GM19463 (cell line): Measurements from ENCODE around the gene C1orf185.
"Not testable (repeated sequence)": the region's sequence is repeated elsewhere in the genome, so short reads cannot be mapped to it uniquely, and the experiment has no call there.

Experiments used
- ATAC-seq: cut with Tn5 transposase; IDR thresholded peaks from one replicate; pipeline ENCODE4 v1.9.1; 2021; ENCODE audit warnings: mild to moderate bottlenecking, moderate library complexity; ENCODE audit not compliant: unreplicated experiment

Gene C1orf185

DNA sequence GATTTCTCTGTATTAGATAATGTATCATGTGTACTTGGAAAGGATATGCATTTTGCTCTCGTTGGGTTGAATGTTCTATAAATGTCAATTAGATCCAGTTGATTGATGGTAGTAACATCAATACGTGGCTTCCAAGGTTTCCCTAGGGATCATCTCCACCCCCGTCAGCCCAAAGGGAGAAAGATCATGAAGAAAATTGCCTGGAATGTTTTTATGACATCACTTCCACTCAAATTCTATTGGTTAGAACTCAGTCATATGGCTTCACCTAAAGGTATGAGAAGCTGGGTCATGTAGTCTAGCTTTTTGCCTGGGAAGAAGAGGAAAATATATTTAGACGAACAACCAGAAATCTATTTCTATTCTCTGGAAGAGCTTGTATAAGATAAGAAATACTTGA is at the start of gene C1orf185:
TSS of gene C1orf185 (plus strand) at position 253 of the 400 bp plus-strand sequence. CDS start at position 259, 6 bp downstream.
- no peak for ATAC-seq

DNA sequence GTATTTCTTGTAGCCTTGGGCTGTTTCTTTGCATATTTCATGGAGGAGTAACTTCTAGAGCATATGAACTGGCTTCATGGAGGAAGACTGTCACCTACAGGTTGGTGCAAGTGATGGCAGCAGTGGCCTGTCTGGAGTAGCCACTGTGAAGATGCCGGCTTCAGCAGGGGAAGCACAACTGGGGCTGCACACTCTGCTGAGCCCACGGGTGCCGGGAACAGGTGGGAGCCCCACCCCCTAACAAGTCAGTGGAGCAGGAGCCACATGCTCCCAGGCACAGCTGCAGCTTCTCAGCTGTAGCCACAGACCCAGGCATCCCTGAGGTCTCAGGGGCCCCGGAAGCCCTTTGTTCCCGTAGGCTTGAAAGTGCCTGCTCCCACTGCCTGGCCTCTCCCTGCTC is 43.2 kb upstream of the C1orf185 start:
- ATAC-seq = no peak

DNA sequence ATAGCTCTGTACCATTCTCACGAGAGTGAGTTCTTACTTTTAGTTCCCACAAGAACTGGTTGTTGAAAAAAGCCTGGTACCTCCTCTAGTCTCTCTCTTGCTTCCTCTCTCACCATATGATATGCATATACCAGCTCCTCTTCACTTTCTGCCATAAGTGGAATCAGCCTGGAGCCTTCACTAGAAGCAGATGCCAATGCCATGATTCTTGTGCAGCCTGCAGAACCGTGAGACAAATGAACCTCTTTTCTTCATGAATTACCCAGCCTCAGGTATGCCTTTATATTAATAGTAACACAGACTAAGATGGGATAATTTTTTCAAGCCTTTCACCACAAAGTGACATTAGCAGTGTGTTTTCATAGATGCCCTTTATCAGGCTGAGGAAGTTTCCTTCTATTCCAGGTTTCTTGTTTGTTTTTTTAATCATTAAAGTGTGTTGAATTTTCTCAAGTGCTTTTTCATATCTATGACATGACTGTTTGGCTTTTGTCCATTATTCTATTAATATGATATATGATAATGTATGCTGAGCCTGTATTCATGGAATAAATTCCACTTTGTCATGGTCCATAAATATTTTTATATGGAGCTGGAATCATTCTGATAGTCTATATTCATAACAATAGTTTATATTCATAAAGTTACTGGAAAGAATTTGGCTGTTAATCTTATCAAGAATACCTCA is 40.7 kb upstream of the C1orf185 start:
- no peak for ATAC-seq

DNA sequence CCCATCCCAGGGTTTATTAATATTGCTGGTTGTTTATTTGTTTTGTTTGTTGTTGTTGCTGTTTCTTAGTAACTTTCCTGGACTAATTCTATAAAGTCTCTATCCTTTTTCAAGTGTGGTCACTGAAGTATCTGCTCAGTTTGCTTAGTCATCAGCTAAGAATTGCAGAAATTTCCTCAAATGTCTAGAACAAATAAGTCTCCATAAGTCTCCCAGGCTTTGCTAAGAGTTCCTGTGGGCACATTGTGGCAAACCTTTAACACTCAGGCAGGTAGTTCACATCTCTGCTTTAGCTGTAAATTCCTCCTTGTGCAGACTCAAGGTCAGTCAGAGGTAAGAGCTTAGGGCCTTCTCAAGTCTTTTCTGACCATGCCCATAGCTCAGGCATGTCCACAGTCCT is 38.9 kb upstream of the C1orf185 start:
- ATAC-seq = no peak

DNA sequence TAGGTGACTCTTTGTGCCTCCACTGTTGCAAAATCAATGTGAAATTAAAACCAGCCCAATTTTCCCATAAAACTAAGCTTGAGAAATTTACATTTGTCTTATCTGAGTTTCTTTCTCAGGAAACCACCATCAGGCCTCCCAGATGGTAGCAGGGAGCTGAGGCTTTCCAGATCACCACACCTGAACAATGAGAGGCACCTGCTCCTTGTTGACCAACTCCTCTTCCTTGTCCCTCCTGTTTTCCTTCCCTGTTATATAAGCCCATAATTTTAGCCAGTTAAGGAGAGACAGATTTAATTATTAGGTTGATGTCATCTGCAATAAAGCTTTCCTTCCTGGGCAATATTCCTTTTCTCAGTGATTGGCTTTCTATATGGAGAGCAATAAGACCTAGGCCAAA is 32.0 kb upstream of the C1orf185 start:
- no peak for ATAC-seq

DNA sequence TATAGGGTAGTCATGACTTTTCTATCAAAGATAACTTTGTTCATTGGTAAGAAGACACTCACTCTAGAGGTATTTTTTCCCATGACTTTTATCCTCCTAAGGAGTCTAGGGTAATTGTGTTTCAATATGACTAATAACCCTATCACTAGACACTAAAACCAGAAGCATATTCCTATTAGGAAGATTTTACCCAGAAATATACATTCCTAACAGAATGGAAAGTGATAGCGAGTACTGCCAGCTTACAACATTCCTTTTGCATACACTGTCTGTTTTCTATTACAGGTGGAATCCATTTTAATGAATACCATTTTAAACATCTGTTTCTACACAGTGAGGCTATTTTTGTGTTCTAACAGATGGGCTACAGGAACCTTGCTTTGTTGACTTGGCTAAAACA is 31.4 kb upstream of the C1orf185 start:
- no peak for ATAC-seq

DNA sequence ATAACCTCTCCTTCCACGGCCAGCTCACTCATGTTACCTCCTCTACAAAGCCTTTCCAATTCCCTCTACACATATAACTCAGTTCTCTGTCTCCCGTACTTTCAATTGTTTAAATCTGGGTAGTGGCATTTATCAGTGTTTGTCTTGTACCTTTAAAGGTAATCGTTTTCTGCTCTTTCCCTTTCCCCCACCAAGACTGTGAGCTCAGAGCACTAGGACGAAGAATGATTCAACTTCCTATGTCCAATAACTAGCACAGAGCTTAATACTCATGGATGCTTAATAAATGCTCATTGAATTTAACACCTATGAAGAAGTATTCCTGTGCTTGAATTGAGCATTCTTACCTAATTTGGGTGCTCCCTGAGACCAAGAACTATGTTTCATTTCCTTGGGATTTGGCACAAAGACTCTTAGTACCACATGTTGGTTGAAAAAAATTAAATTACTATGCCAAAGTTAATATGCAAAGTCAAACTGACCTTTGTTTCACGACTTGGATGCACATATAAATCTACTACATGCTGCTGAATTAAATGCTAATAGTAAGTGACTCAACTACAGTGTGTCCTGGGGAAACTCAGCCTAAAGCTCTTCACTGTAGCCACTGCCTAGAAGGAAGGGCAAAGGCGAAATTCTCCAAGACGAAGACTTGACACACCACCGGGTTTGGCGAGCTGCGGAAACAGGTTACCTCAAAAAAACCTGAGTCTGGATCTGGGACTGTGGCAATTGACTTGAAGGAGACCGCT is 30.6 kb upstream of the C1orf185 start:
- no peak for ATAC-seq

DNA sequence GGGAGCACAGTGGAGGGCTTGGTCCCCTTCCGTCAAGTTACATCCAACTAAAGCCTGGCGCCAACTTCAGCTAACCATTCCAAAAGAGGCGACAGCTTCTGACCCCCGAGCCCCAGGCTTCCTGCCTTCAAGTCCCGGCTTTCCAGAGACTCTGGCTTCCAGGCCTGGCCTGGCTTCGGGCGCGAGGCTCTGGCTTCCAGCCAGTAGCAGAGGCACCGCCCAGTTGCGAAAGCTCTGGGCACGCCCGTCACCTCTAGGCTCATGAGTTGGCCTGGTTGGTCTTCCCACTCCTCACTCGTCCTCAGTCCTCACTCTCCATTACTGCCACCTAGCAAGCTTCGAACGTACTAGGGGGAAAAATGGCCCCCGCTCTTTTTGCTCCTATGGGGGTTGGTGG is 30.0 kb upstream of the C1orf185 start:
- ATAC-seq = no peak

DNA sequence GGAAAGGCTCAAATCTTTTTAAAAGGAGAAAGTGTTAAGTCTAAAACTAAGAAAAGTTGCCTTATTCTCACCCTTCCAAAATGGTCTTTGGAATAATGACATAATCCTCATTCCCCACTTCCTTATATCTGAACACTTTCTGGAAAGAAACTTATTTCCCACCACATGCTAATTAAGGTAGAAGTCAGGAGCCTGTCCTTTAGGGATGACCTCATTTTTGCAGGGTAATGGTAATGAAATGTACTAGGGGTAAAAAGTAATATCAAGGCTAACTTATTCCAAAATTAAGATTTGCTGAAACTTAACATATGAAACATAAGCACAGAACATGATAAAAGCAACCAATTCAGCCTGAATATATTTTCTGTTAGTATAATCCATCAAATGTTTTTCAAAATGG is 29.4 kb upstream of the C1orf185 start:
- no peak for ATAC-seq

DNA sequence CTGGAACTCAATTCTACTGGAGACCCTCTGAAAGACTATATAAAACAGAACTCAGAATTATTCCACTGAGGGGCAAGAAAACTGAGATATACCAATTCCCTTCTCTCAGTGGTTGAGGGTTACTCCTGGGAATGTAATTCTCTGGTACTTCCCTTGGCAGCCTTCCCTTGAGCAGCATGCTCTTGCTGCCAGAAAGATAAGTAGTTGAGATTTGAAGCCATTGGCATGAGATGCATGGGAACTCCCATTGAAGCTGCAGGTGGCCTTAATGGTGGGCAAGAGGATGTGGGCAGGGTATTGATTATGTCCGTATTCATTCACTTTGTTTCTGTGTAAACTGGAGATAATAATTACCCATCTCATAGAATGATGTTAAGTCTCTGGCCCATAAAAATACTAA is 28.6 kb upstream of the C1orf185 start:
- no peak for ATAC-seq

DNA sequence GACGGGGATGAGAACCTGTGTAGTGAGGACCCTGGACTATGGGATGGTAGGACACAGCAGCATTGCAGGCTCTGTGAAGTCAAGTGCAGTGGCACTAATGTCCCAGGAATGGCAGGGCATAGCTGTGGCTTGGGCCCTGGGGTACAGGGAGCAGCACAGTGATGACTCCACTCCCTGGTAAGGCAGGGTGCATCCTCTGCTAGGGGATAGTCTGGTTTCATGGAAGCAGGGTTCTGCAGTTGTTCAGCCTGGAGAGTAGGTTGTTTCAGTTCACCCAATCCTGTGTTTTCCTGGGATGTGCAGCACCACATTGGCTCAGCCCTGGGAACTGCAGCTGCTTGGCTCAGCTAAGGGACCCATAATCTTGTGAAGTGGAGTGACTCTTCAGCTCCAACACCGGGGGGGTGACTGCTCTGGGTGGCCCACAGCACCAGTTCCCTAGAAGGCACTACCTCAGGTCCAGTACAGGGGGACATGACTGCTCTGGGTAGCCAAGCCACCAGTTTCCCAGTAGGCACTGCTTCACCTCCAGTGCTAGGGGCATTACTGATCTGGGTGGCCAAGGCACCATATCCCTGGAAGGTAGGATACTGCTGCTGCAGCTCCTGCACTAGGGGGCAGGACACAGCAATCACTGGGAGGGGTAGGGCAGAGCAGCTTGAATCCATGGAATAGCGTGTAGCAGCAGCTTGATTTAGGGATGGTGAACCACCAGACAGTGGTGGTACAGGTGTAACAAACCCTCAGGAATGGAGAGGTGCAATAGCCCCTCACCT is 15.3 kb upstream of the C1orf185 start:
- no peak for ATAC-seq

DNA sequence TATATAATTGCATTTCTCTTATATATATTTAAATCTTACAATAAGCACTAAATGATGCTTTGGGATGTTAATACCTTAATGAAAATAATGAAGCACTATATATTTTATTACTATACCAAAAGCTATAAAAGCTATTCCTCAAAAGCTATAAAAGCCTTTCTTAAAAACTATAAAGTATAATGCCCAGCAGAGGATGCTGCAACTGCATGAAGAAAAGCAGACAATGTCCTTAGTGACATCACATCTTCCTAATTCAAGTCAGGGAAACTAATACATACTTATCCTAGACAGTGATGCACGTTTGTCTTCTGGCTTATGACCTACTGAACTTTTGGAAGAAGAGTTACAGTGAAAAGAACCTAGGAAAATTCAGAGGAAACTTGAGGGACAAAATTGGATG is 13.6 kb upstream of the C1orf185 start:
- ATAC-seq = no peak

DNA sequence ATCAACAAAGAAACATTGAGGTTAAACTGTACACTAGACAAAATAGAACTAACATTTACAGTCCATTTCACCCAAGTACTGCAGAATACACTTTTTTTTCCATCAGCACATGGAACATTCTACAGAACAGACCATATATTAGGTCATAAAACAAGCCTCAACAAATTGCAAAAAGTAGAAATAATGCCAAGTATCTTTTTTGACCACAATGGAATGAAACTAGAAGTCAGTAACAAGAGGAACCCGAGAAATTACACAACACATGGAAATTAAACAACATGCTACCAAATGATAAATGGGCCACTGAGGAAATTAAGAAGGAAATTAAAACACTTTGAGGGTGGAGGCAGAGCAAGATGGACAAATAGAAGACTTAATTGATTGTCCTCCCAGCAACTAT is 8.4 kb upstream of the C1orf185 start:
- ATAC-seq = no peak

DNA sequence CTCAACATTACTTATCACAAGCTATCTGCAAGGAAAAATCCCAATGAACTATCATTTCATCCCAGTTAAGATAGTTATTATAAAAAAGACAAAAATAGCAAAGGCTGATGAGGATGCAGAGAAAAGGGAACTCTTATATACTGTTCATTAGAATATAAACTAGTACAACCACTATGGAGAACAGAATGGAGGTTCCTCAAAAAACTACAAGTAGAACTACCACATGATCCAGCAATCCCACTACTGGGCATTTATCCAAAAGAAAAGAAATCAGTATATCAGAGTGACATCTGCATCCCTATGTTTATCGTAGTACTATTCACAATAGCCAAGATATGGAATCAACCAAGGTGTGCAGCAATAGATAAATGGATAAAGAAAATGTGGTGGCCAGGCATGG is 4.9 kb upstream of the C1orf185 start:
- no peak for ATAC-seq

DNA sequence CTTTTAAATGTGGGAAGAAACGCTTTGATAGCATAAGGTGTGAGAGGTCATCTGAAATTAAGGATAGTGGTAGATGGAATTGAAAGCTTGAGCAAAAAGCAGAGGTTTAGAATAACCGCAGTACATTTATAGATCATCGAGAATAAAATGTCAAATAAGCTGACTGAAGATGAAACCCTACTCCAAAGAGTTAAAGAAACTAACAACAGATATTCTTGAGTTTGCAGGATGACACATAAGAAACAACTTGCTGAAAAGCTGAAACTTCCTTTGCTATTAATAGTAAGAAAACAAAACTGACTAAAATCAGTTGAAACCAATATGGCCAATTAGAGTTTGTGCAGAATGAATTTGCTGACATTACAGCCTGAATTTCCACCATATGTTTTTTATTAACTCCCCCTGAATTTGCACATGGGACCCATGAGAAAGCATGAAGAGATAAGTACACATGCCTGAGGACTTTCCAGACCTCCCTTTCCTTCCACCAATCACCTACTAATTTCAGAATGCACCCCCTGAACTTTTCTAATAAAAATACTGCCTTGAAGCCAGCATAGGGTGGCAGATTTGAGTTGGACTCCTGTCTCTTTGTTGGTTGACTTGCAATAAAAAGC is 1.7 kb upstream of the C1orf185 start:
- ATAC-seq = no peak

DNA sequence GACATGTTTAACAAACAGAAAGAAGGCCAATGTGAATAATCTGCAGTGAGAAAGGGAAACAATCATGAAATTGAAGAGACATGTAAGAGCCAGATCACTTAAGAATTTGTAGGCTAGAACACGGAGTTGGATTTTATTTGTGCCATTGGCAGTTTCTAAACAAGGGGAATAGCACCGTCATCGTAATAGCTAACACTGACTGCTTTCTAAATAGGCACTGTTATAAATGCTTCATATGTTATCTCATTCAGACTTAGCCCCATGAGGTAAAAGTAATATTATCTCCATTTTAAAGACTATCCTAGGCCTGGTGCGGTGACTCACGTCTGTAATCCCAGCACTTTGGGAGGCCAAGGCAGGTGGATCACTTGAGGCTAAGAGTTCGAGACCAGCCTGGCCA is 12.1 kb downstream of the C1orf185 start:
- no peak for ATAC-seq

DNA sequence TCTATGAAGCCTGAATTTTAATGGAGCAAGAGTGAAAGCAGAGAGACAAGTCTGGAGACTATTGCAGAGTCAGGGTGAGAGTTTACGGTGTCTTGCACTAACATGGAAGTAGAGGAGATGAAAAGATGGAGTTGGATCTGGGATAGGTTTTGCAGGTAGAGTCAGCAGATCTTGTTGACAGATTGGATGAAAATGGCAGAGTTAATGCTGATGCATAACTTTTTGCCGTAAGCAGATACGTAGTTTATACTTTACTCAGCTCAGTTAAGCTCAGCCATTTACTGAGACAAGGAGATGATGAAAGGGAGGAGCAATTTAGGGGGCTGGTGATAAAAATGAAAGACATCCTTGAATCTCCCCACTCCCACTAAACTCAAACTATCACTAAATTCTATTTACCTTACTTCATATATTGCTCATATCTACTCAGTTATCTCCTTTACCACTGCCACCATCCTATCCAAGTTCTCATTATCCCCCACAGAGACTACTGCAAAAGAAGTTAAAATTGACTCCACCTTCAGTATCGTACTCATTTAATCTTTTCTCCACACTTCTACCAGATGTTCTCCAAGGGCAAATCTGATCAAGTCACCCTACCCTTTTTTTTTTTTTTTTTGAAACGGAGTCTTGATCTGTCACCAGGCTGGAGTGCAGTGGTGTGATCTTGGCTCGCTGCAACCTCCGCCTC is 13.8 kb downstream of the C1orf185 start:
- no peak for ATAC-seq

DNA sequence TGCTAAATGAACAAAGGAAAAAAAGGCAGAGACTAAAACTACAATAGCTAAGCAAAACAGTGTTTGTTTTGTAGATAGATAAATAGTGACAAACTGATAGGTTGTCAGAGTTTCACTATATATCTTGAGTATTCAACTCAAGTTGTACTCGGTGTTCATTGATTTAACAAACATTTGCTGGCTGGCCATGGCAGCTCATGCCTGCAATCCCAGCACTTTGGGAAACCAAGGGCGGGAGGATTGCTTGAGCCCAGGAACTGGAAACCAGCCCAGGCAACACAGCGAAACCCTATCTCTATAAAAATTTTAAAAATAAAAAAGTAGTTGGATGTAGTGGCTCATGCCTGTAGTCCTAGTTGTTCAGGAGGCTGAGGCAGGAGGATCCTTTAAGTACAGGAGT is 17.3 kb downstream of the C1orf185 start:
- ATAC-seq = no peak

DNA sequence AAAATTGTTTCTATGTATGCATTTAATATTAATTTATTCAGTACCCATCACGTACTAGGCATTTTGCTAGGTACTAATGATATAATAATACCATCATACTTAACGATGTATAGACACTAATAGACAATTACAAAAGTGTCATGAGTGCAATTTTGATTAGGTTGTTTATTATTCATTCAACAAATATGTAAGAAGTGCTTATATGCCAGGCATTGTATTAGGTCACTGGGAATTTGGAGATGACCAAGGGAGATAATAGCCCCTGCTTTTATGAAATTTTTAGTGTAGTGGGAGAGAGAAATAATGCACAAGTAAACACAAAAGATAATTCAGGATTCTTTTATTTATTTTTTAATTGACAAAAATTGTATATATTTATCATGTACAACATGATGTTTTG is 18.6 kb downstream of the C1orf185 start:
- no peak for ATAC-seq

DNA sequence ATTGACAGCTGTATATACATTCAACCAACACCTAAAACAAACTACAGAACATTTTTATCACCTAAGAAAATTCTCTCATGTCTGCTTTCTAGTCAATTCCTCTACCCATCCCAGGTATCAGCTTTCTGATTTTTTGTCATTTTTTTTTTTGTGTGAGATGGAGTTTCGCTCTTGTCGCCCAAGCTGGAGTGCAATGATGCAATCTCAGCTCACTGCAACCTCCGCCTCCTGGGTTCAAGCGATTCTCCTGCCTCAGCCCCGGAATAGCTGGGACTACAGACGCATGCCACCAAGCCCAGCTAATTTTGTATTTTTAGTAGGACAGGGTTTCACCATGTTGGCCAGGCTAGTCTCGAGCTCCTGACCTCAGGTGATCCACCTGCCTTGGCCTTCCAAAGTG is 25.1 kb downstream of the C1orf185 start:
- not testable (repeated sequence) for ATAC-seq

DNA sequence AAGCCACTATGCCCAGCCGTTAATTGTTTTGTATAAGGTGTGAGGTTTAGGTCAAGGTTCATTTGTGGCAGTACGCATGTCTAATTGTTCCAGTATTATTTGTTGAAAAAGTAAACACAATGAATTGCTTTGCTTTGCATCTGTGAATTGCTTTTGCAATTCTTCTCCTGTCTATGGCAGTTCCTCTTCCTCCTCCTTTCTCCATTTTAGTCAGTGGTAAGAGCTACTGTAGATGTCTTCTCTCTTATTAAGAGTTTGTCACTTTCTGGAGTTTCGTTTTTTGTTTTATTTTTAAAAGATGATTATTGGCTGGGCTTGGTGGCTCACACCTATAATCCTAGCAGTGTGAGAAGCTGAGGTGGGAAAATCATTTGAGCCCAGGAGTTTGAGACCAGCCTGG is 29.2 kb downstream of the C1orf185 start:
- ATAC-seq = no peak
